HEK293T (cell line): ENCODE data around the gene OOSP4A.

ENCODE experiments used
- ARNT ChIP-seq: fragments of 450-650 bp; IDR thresholded peaks from 2 replicates; pipeline ENCODE4 v1.6.1; 2017; ENCODE audit warnings: mild to moderate bottlenecking
- BHLHE40 ChIP-seq: fragments of 450-650 bp; IDR thresholded peaks from 2 replicates; pipeline ENCODE4 v1.6.1; 2016; ENCODE audit warnings: mild to moderate bottlenecking, moderate library complexity, borderline replicate concordance
- CTBP1 ChIP-seq: fragments of 450-650 bp; IDR thresholded peaks from 2 replicates; pipeline ENCODE4 v1.6.1; 2016; ENCODE audit warnings: borderline replicate concordance
- ELF4 ChIP-seq: fragments of 450-650 bp; IDR thresholded peaks from 2 replicates; pipeline ENCODE4 v1.6.1; 2017; ENCODE audit warnings: antibody characterized with exemption
- FOXA1 ChIP-seq: fragments of 450-650 bp; IDR thresholded peaks from 2 replicates; pipeline ENCODE4 v1.6.1; 2016; ENCODE audit warnings: mild to moderate bottlenecking
- HDGF ChIP-seq: fragments of 450-650 bp; IDR thresholded peaks from 2 replicates; pipeline ENCODE4 v1.6.1; 2017; ENCODE audit warnings: antibody characterized with exemption, borderline replicate concordance
- L3MBTL2 ChIP-seq: fragments of 450-650 bp; conservative IDR thresholded peaks from 2 replicates; pipeline ENCODE4 v1.6.1; 2016; ENCODE audit warnings: mild to moderate bottlenecking
- NFRKB ChIP-seq: fragments of 450-650 bp; IDR thresholded peaks from 2 replicates; pipeline ENCODE4 v1.6.1; 2016; ENCODE audit warnings: mild to moderate bottlenecking, moderate library complexity
- SP1 ChIP-seq: fragments of 450-650 bp; IDR thresholded peaks from 2 replicates; pipeline ENCODE4 v1.6.1; 2017
- SUZ12 ChIP-seq: fragments of 450-650 bp; IDR thresholded peaks from 2 replicates; pipeline ENCODE4 v1.6.1; 2016; ENCODE audit warnings: mild to moderate bottlenecking
- ZNF384 ChIP-seq: fragments of 450-650 bp; IDR thresholded peaks from 2 replicates; pipeline ENCODE4 v1.6.1; 2016

- no peak for TF ChIP-seq HDGF
- no peak for TF ChIP-seq ZNF384
- TF ChIP-seq SP1 = no peak
- TF ChIP-seq ELF4 = no peak
- no peak for TF ChIP-seq SUZ12
- no peak for TF ChIP-seq ARNT
- TF ChIP-seq BHLHE40 = no peak
- no peak for TF ChIP-seq CTBP1
- no peak for TF ChIP-seq L3MBTL2
- no peak for TF ChIP-seq FOXA1
- TF ChIP-seq NFRKB = no peak
Observed at GRCh38 chr11:59990421-59990820, 26.6 kb downstream of the OOSP4A start.
